Heart left ventricle (tissue), 16 donors: ENCODE results near the gene EXOC2. TPM values are rescaled to one million over a fixed set of nuclear protein-coding genes. Genes with fewer than 3 reads are reported as not detected.

Experiments
- ATAC-seq, 4 donors: fragments of 200-7000 bp; cut with Tn5 transposase; one replicate each; pipeline ENCODE4 v1.9.1; 2020 to 2022; ENCODE audit warnings: moderate library complexity in 4 of 4, mild to moderate bottlenecking in 3 of 4, moderate number of reproducible peaks in 1 of 4
- DNase-seq, 5 donors: peaks; one replicate each; pipeline ENCODE4 v3.0.0-alpha.2; 2020
- H3K27ac ChIP-seq, 12 donors: fragments of 200-600 bp; sonication (generic) in 4 of 12; one replicate each; pipeline versions ENCODE4 v1.5.0 to v1.8.0; 2016 to 2022; ENCODE audit warnings: mild to moderate bottlenecking in 2 of 12
- H3K27me3 ChIP-seq, 9 donors: fragments of 200-600 bp; sonication (generic) in 2 of 9; one replicate each; pipeline versions ENCODE4 v1.5.1 to v1.8.0; 2016 to 2022; ENCODE audit warnings: mild to moderate bottlenecking in 3 of 9
- H3K36me3 ChIP-seq, 9 donors: fragments of 200-600 bp; sonication (generic) in 2 of 9; one replicate each; pipeline versions ENCODE4 v1.5.0 to v1.8.0; 2018 to 2022; ENCODE audit warnings: mild to moderate bottlenecking in 2 of 9
- H3K4me1 ChIP-seq, 12 donors: fragments of 200-600 bp; sonication (generic) in 4 of 12; one replicate each; pipeline versions ENCODE4 v1.5.0 to v1.8.0; 2016 to 2022; ENCODE audit warnings: mild to moderate bottlenecking in 3 of 12
- H3K4me3 ChIP-seq, 12 donors: fragments of 200-600 bp; sonication (generic) in 4 of 12; one replicate each; pipeline versions ENCODE4 v1.5.0 to v1.8.0; 2017 to 2022; ENCODE audit warnings: mild to moderate bottlenecking in 9 of 12, moderate library complexity in 4 of 12
- H3K9me3 ChIP-seq, 12 donors: fragments of 200-600 bp; sonication (generic) in 4 of 12; one replicate each; pipeline versions ENCODE4 v1.5.0 to v1.8.0; 2016 to 2022; ENCODE audit warnings: mild to moderate bottlenecking in 1 of 12
- CTCF ChIP-seq, 12 donors: fragments of 200-600 bp; sonication (generic) in 4 of 12; IDR thresholded peaks; one replicate each; pipeline versions ENCODE4 v1.5.0 to v1.8.0; 2018 to 2022; ENCODE audit warnings: antibody characterized with exemption in 12 of 12, mild to moderate bottlenecking in 5 of 12
- POLR2A ChIP-seq, 2 donors: fragments of 450-650 bp; IDR thresholded peaks; one replicate each; pipeline ENCODE4 v1.6.1; 2017; ENCODE audit warnings: antibody characterized with exemption in 2 of 2, mild to moderate bottlenecking in 2 of 2, moderate library complexity in 2 of 2
- WGBS, 4 donors: extraction: QIAGEN DNeasy Blood & Tissue Kit in 2 of 4; methylation state at CpG; one replicate each; pipeline versions ENCODE4 v1.1.5 to v1.1.7; 2013 to 2018; 5-methylcytosine and 5-hydroxymethylcytosine counted together
- intact Hi-C, 10 donors: fragments of 100-400 bp; cut with DNase I; formaldehyde crosslinking; loops; one replicate each; pipeline versions ENCODE4 v1.11.1 to v1.14.2; 2022
- polyA plus RNA-seq, 2 donors: library from polyadenylated mRNA; stranded (reverse); fragments of 200-250 nt; gene quantifications; one replicate each; pipeline ENCODE4 v1.2.3, GENCODE V29; 2013
- total RNA-seq, 9 donors: library from RNA; depleted of rRNA in 2 of 9; stranded (reverse); fragments of >200 nt in 2 of 9; fragmentation: NEBNext Ultra II Directional in 3 of 9; extraction: Animal tissue kit (Norgen Biotek cat#: 25700) in 3 of 9; gene quantifications; one replicate each; pipeline versions ENCODE4 v1.1.0 to v1.2.4, GENCODE V29; 2016 to 2023
- donor health status: ischemic (EF 13 %, LVEDD 7.1; RV severe dilation, severe dysfunction).
- donor health status: healthy with polysubstance abuse.
- donor health status: DM: no; HTN: yes; CAD: no.
- donor health status: DM: no; HTN: no; CAD: no.
- donor health status: ischemic (EF 25% LVEDD 6.9; RV normal size, moderate dysfunction).
- donor health status: ischemic (EF 25% LVEDD 5.7; RV mildly dilated, moderate dysfunction).
- donor health status: healthy.
- donor health status: DM: yes; HTN: yes; CAD: no.
- donor health status: ischemic (EF 35%, LVEDD 5.7; RV mildly dilated, moderate dysfunction).
- donor health status: nonischemic (EF 11% LVEDD 7.7; RV severe dilation, severe dysfunction).
- donor health status: DM: yes; HTN: yes; CAD: no.
- donor health status: PGD.
- donor health status: ischemic (EF 29% LVEDD 5.4; RV normal size, mild dysfunction).
- donor health status: nonischemic (EF 23%, LVEDD 6.1; RV moderate dilation, normal function).

The EXOC2 gene
- total and polyA plus RNA-seq, 11 donors: 4.4 to 23.0 (median 12.5) TPM

GRCh38 chr6:652865-653264 is 40.1 kb downstream of the EXOC2 start:
- Histone ChIP-seq H3K36me3 (peaks cover 0 to 9% (median 0%) of the 10 kb centered on the region in 9 donors), H3K4me3 (no peak overlapping the region), H3K9me3 (peaks cover 0 to 25% (median 7%) of the 10 kb centered on the region in 12 donors), H3K27me3 (no peaks in the 10 kb centered on the region), H3K4me1 (peaks cover 0 to 9% (median 6%) of the 10 kb centered on the region in 12 donors), H3K27ac (no peak overlapping the region)
- DNase-seq: no peak
- ATAC-seq: no peak
- 85 to 90% (median 87%) methylated on average over 3 of the region's 3 CpGs for WGBS, 4 donors
- intact Hi-C loops: no loop called here
- no peak for TF ChIP-seq CTCF (IDR thresholded peaks at IDR 0.05)
- TF ChIP-seq POLR2A (IDR thresholded peaks at IDR 0.05): no peak

- 49 to 54% (median 52%) methylated on average over 4 of the region's 4 CpGs for WGBS, 4 donors
- Histone ChIP-seq H3K4me1 (peaks cover 0 to 5% (median 0%) of the 10 kb centered on the region in 12 donors), H3K9me3 (peaks cover 0 to 16% (median 7%) of the 10 kb centered on the region in 12 donors), H3K27me3 (no peaks in the 10 kb centered on the region), H3K4me3 (no peak overlapping the region), H3K36me3 (no peaks in the 10 kb centered on the region), H3K27ac (no peak overlapping the region)
- intact Hi-C loops: no loop called here
- DNase-seq: no peak
- TF ChIP-seq CTCF (IDR thresholded peaks at IDR 0.05) (no peak), POLR2A (IDR thresholded peaks at IDR 0.05) (no peak)
- no peak for ATAC-seq
Measured at GRCh38 chr6:650098-650497, 42.8 kb downstream of the EXOC2 start.

- intact Hi-C loops: no loop called here
- H3K27me3 ChIP-seq: no peaks in the 10 kb centered on the region
- H3K9me3 ChIP-seq: no peaks in the 10 kb centered on the region
- ATAC-seq (no peak), DNase-seq (no peak)
- peaks cover 0 to 5% (median 0%) of the 10 kb centered on the region in 12 donors for H3K4me1 ChIP-seq
- TF ChIP-seq POLR2A (IDR thresholded peaks at IDR 0.05) (no peak), CTCF (IDR thresholded peaks at IDR 0.05) (no peak)
- H3K4me3 ChIP-seq: no peak overlapping the region
- H3K36me3 ChIP-seq: peaks cover 0 to under 1% (median 0%) of the 10 kb centered on the region in 9 donors
- H3K27ac ChIP-seq: no peak overlapping the region
Measured at GRCh38 chr6:642805-643204, 50.1 kb downstream of the EXOC2 start.

- no peak for TF ChIP-seq POLR2A (IDR thresholded peaks at IDR 0.05)
- no peak for TF ChIP-seq CTCF (IDR thresholded peaks at IDR 0.05)
- Histone ChIP-seq H3K36me3 (peaks cover 0 to 14% (median 12%) of the 10 kb centered on the region in 9 donors), H3K4me3 (no peak overlapping the region), H3K4me1 (peaks cover 0 to 3% (median 0%) of the 10 kb centered on the region in 12 donors), H3K9me3 (no peaks in the 10 kb centered on the region), H3K27ac (no peak overlapping the region), H3K27me3 (no peaks in the 10 kb centered on the region)
- intact Hi-C loops: no loop called here
- WGBS, 4 donors: 96 to 98% (median 98%) methylated on average over 8 of the region's 8 CpGs
- ATAC-seq (no peak), DNase-seq (no peak)
Measured at GRCh38 chr6:641225-641985, 51.5 kb downstream of the EXOC2 start.
